GM12892 (cell line): Measurements from ENCODE around the gene SERTAD3.

Source experiments
- POLR2A ChIP-seq: IDR thresholded peaks from 2 replicates; pipeline ENCODE4 v1.6.1; 2011; ENCODE audit warnings: low read depth, low read length, control low read depth
- POLR2AphosphoS5 ChIP-seq: IDR thresholded peaks from 2 replicates; pipeline ENCODE4 v1.6.1; 2011; ENCODE audit warnings: low read depth, low read length, control low read depth

DNA sequence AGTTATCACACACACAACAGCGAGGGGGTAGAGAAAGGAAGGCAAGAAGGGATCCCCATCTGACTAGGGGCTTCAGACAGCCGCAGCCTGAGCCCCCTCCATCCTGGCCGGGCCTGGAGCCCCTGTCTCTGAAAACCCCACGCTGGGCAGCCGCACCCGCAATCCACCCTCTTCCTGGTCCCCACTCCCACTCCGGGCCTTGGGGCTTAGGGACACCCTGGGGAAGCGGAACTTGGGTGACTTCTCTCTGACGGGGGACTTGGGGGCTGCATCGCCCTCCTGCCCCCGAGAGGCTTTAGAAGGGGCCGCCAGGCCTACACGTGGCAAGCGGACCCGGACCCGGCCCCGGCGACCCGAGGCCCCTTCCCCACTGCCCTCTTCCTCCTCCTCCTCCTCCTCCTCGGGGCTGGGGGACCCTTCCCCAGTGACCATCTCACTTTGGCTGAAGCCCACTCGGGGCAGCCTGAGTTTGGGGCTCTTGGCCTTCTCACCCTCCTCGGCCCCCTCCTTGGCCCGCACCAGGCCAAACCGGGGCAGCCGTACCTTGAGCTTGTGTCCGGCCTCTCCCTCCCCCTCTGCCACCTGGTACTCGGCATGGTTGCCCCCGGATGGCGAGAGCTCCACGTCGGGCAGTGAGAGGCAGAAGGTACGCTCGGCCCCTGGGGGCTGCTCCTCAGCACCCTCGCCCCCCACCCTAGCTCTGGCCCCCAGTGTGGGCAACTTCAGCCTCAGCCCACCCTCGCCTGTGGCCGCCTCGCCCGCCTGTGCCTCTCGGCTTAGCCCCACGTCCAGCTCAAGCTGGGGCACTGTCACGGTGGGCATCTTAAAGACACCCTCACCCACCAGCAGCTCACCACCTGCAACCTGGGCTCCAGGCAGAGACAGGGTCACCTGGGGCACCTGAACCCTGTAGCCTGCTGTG, 50.0 kb downstream of the SERTAD3 start:
- TF ChIP-seq POLR2A = no peak
- TF ChIP-seq POLR2AphosphoS5 = no peak
